ENCODE results near the gene MAPRE2. TPM values are rescaled to one million over a fixed set of nuclear protein-coding genes. Genes with fewer than 3 reads are reported as not detected.
"Not testable (repeated sequence)": the region's sequence is repeated elsewhere in the genome, so short reads cannot be mapped to it uniquely, and the experiment has no call there.

MAPRE2 gene
- total and polyA plus RNA-seq, 4 donors, result 12.5 to 57.8 (median 19.8) TPM

GRCh38 chr18:35143622-35144596 is 102.7 kb downstream of the MAPRE2 start:
- Histone ChIP-seq H3K4me1 (ENCODE audit: control insufficient read depth in 5 of 5, insufficient read depth in 5 of 5, low read length in 5 of 5) (peaks cover 0 to 2% (median 0%) of the 10 kb centered on the region in 5 donors), H3K27ac (ENCODE audit: low read depth in 1 of 2, low read length in 1 of 2) (no peak overlapping the region), H3K9me3 (ENCODE audit: control insufficient read depth in 4 of 4, insufficient read depth in 3 of 4, low read length in 3 of 4) (no peaks in the 10 kb centered on the region), H3K36me3 (ENCODE audit: control insufficient read depth in 4 of 4, insufficient read depth in 4 of 4, low read length in 4 of 4) (peaks cover 0 to 15% (median 5%) of the 10 kb centered on the region in 4 donors), H3K27me3 (ENCODE audit: control insufficient read depth in 3 of 3, insufficient read depth in 3 of 3, low read length in 2 of 3) (no peaks in the 10 kb centered on the region), H3K9ac (ENCODE audit: insufficient read depth in 1 of 2, low read length in 2 of 2) (no peak overlapping the region), H3K4me3 (no peak overlapping the region)
- ATAC-seq (ENCODE audit: insufficient read depth, low FRiP score), result peak; percentile 79
- peak; percentile 53 to 79 (median 70) for DNase-seq
- WGBS, 2 donors, result 46 to 61% methylated on average over 8 of the region's 8 CpGs
- TF ChIP-seq CTCF (IDR thresholded peaks at IDR 0.05; ENCODE audit: control extremely low read depth, extremely low read depth), result peak; percentile 56

GRCh38 chr18:35144698-35145097 is 103.5 kb downstream of the MAPRE2 start:
- Histone ChIP-seq H3K4me1 (ENCODE audit: control insufficient read depth in 5 of 5, insufficient read depth in 5 of 5, low read length in 5 of 5) (peaks cover 0 to 2% (median 0%) of the 10 kb centered on the region in 5 donors), H3K4me3 (no peak overlapping the region), H3K9me3 (ENCODE audit: control insufficient read depth in 4 of 4, insufficient read depth in 3 of 4, low read length in 3 of 4) (no peaks in the 10 kb centered on the region), H3K27ac (ENCODE audit: low read depth in 1 of 2, low read length in 1 of 2) (no peak overlapping the region), H3K27me3 (ENCODE audit: control insufficient read depth in 3 of 3, insufficient read depth in 3 of 3, low read length in 2 of 3) (no peaks in the 10 kb centered on the region), H3K36me3 (ENCODE audit: control insufficient read depth in 4 of 4, insufficient read depth in 4 of 4, low read length in 4 of 4) (peaks cover 0 to 13% (median 5%) of the 10 kb centered on the region in 4 donors), H3K9ac (ENCODE audit: insufficient read depth in 1 of 2, low read length in 2 of 2) (no peak overlapping the region)
- ATAC-seq (ENCODE audit: insufficient read depth, low FRiP score) (no peak), DNase-seq (no peak)
- no peak for TF ChIP-seq CTCF (IDR thresholded peaks at IDR 0.05; ENCODE audit: control extremely low read depth, extremely low read depth)
- WGBS, 2 donors, result 82 to 91% methylated on average over 4 of the region's 4 CpGs

GRCh38 chr18:35150195-35150594 is 109.0 kb downstream of the MAPRE2 start:
- not testable (repeated sequence) for H3K4me3 ChIP-seq; H3K9me3 ChIP-seq (ENCODE audit: control insufficient read depth in 4 of 4, insufficient read depth in 3 of 4, low read length in 3 of 4); DNase-seq; H3K27ac ChIP-seq (ENCODE audit: low read depth in 1 of 2, low read length in 1 of 2); ATAC-seq (ENCODE audit: insufficient read depth, low FRiP score); H3K27me3 ChIP-seq (ENCODE audit: control insufficient read depth in 3 of 3, insufficient read depth in 3 of 3, low read length in 2 of 3); H3K4me1 ChIP-seq (ENCODE audit: control insufficient read depth in 5 of 5, insufficient read depth in 5 of 5, low read length in 5 of 5); H3K9ac ChIP-seq (ENCODE audit: insufficient read depth in 1 of 2, low read length in 2 of 2); H3K36me3 ChIP-seq (ENCODE audit: control insufficient read depth in 4 of 4, insufficient read depth in 4 of 4, low read length in 4 of 4)
- 76 to 91% methylated on average over 3 of the region's 3 CpGs for WGBS, 2 donors

- ATAC-seq (ENCODE audit: insufficient read depth, low FRiP score), result no peak
- DNase-seq, result no peak
- Histone ChIP-seq H3K36me3 (ENCODE audit: control insufficient read depth in 4 of 4, insufficient read depth in 4 of 4, low read length in 4 of 4) (peaks cover 0 to 7% (median 0%) of the 10 kb centered on the region in 4 donors), H3K27me3 (ENCODE audit: control insufficient read depth in 3 of 3, insufficient read depth in 3 of 3, low read length in 2 of 3) (no peaks in the 10 kb centered on the region), H3K4me1 (ENCODE audit: control insufficient read depth in 5 of 5, insufficient read depth in 5 of 5, low read length in 5 of 5) (peaks cover 0 to 8% (median 4%) of the 10 kb centered on the region in 5 donors), H3K9ac (ENCODE audit: insufficient read depth in 1 of 2, low read length in 2 of 2) (no peak overlapping the region), H3K9me3 (ENCODE audit: control insufficient read depth in 4 of 4, insufficient read depth in 3 of 4, low read length in 3 of 4) (no peaks in the 10 kb centered on the region), H3K27ac (ENCODE audit: low read depth in 1 of 2, low read length in 1 of 2) (no peak overlapping the region), H3K4me3 (no peak overlapping the region)
- no peak for TF ChIP-seq CTCF (IDR thresholded peaks at IDR 0.05; ENCODE audit: control extremely low read depth, extremely low read depth)
- 49 to 78% methylated on average over 12 of the region's 12 CpGs for WGBS, 2 donors
These were observed 112.5 kb downstream of the MAPRE2 start for GRCh38 chr18:35153609-35154272.
